HG02970 (cell line): Measurements from ENCODE around the gene SAP30L.

Source experiments
- ATAC-seq: cut with Tn5 transposase; IDR thresholded peaks from one replicate; pipeline ENCODE4 v1.9.1; 2021; ENCODE audit warnings: mild to moderate bottlenecking, moderate library complexity, moderate number of reproducible peaks; ENCODE audit not compliant: unreplicated experiment, low FRiP score

Gene SAP30L

GRCh38 chr5:154418344-154418820 lies 27.4 kb upstream of the SAP30L start:
- no peak for ATAC-seq

GRCh38 chr5:154419236-154419635 lies 26.6 kb upstream of the SAP30L start:
- no peak for ATAC-seq

- ATAC-seq, result no peak
Measured at GRCh38 chr5:154421868-154422267, 23.9 kb upstream of the SAP30L start.

GRCh38 chr5:154422298-154422697 lies 23.5 kb upstream of the SAP30L start:
- ATAC-seq, result no peak

GRCh38 chr5:154428208-154428607 lies 17.6 kb upstream of the SAP30L start:
- ATAC-seq, result no peak

GRCh38 chr5:154429341-154429740 lies 16.5 kb upstream of the SAP30L start:
- ATAC-seq, result no peak

GRCh38 chr5:154430466-154430865 lies 15.3 kb upstream of the SAP30L start:
- ATAC-seq, result no peak

GRCh38 chr5:154430961-154431630 lies 14.7 kb upstream of the SAP30L start:
- no peak for ATAC-seq

- ATAC-seq, result no peak
Measured at GRCh38 chr5:154435226-154435625, 10.6 kb upstream of the SAP30L start.

- ATAC-seq, result no peak
Measured at GRCh38 chr5:154437281-154437965, 8.4 kb upstream of the SAP30L start.

GRCh38 chr5:154440540-154440939 lies 5.3 kb upstream of the SAP30L start:
- ATAC-seq, result no peak

- no peak for ATAC-seq
Measured at GRCh38 chr5:154442801-154443200, 3.0 kb upstream of the SAP30L start.

- ATAC-seq, result no peak
Measured at GRCh38 chr5:154444556-154445421, 1.0 kb upstream of the SAP30L start.

GRCh38 chr5:154446195-154447088 lies 645 bp downstream of the SAP30L start:
- peak; percentile 5 for ATAC-seq

- no peak for ATAC-seq
Measured at GRCh38 chr5:154447089-154447725, 1.4 kb downstream of the SAP30L start.

GRCh38 chr5:154449786-154450185 lies 4.0 kb downstream of the SAP30L start:
- no peak for ATAC-seq

GRCh38 chr5:154451957-154452356 lies 6.2 kb downstream of the SAP30L start:
- no peak for ATAC-seq

GRCh38 chr5:154455585-154455984 lies 9.8 kb downstream of the SAP30L start:
- no peak for ATAC-seq

GRCh38 chr5:154456540-154456939 lies 10.7 kb downstream of the SAP30L start:
- ATAC-seq, result no peak

GRCh38 chr5:154459015-154459414 lies 13.2 kb downstream of the SAP30L start:
- ATAC-seq, result no peak
